ENCODE data around the gene SH2D7.

Gene SH2D7

DNA sequence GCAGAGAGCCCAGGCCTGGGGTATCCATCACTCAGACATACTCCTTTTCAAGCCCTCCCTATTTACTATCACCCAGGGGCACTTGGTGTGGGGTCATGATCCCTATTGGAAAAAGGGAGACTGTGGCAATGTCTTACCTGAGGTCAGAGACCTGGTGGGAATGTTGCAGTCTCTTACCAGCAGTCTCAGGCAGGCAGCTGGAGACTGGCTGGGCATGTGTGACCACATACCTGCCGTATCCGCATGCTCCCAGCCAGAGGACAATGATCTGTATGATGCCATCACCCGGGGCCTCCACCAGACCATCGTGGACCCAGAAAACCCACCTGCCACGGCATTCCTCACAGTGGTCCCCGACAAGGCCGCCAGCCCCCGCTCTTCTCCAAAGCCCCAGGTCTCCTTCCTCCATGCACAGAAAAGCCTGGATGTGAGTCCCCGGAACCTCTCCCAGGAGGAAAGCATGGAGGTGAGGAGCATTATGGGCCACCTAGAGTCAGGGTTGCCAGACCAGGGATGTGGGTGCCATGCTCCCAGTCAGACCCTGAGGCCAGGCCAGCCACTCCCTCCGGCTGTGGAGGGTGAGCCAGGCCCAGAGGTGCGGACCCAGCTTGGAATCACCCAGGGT, 5.9 kb downstream of the SH2D7 start:
- Histone ChIP-seq H3K36me3 (ENCODE audit: control insufficient read depth in 1 of 2, insufficient read depth in 2 of 2, low read length in 2 of 2) (no peaks in the 10 kb centered on the region), H3K27me3 (ENCODE audit: low read depth, low read length) (no peaks in the 10 kb centered on the region), H3K27ac (ENCODE audit: low read length) (no peak overlapping the region), H3K9me3 (ENCODE audit: control insufficient read depth in 1 of 2, low read length in 2 of 2) (no peaks in the 10 kb centered on the region), H3K4me3 (ENCODE audit: low read depth in 1 of 2, low read length in 2 of 2) (no peak overlapping the region), H3K4me1 (ENCODE audit: control insufficient read depth in 1 of 2, insufficient read depth in 2 of 2, low read length in 2 of 2) (peaks cover 9% of the 10 kb centered on the region in 2 donors)

DNA sequence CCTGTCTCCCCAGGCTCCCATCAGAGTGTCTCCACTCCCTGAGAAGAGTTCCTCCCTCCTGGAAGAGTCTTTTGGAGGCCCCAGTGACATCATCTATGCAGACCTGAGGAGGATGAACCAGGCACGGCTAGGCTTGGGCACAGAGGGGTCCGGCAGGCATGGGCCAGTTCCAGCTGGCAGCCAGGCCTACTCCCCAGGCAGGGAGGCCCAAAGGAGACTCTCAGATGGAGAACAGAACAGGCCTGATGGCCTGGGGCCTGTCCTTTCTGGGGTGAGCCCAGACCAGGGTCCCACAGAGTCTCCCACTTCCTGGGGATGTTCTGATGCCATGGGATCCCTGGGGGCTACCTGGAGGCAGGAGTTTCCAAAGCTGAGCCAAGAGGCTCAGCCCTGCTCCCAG, 8.5 kb downstream of the SH2D7 start:
- Histone ChIP-seq H3K27ac (ENCODE audit: low read length) (no peak overlapping the region), H3K27me3 (ENCODE audit: low read depth, low read length) (no peaks in the 10 kb centered on the region), H3K36me3 (ENCODE audit: control insufficient read depth in 1 of 2, insufficient read depth in 2 of 2, low read length in 2 of 2) (no peaks in the 10 kb centered on the region), H3K4me1 (ENCODE audit: control insufficient read depth in 1 of 2, insufficient read depth in 2 of 2, low read length in 2 of 2) (no peaks in the 10 kb centered on the region), H3K4me3 (ENCODE audit: low read depth in 1 of 2, low read length in 2 of 2) (no peak overlapping the region), H3K9me3 (ENCODE audit: control insufficient read depth in 1 of 2, low read length in 2 of 2) (no peaks in the 10 kb centered on the region)

DNA sequence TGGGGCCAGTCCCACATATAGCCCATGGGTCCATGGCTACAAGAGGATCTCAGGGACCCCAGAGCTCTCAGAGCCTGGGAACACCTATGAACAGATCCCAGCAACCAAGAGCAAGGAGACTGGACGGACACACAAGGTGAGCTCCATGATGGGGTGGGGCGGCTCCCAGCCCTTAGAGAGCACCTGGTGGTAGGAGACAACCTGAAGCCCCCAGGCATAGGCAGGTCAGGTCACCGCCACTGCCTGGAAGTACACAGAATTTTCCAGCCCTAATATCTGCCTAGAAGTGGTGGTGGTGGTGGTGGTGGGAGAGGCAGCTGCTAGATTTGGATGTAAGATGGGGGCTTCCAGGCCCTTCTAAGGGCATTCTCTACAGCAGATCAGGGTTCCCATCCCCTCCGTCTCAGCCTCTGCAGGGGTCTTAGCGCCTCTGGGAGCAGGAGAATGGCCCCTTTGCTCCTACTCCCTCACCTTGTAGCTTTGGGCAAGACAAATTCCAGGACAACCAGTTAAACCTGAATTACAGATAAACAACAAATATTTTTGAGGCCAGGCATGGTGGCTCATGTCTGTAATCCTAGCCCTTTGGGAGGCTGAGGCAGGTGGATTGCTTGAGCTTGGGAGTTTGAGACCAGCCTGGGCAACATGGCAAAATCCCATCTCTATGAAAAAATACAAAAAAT, 9.2 kb downstream of the SH2D7 start:
- no peaks in the 10 kb centered on the region for H3K27me3 ChIP-seq (ENCODE audit: low read depth, low read length)
- H3K36me3 ChIP-seq (ENCODE audit: control insufficient read depth in 1 of 2, insufficient read depth in 2 of 2, low read length in 2 of 2): no peaks in the 10 kb centered on the region
- H3K27ac ChIP-seq (ENCODE audit: low read length): no peak overlapping the region
- no peaks in the 10 kb centered on the region for H3K4me1 ChIP-seq (ENCODE audit: control insufficient read depth in 1 of 2, insufficient read depth in 2 of 2, low read length in 2 of 2)
- H3K4me3 ChIP-seq (ENCODE audit: low read depth in 1 of 2, low read length in 2 of 2): no peak overlapping the region
- H3K9me3 ChIP-seq (ENCODE audit: control insufficient read depth in 1 of 2, low read length in 2 of 2): no peaks in the 10 kb centered on the region

DNA sequence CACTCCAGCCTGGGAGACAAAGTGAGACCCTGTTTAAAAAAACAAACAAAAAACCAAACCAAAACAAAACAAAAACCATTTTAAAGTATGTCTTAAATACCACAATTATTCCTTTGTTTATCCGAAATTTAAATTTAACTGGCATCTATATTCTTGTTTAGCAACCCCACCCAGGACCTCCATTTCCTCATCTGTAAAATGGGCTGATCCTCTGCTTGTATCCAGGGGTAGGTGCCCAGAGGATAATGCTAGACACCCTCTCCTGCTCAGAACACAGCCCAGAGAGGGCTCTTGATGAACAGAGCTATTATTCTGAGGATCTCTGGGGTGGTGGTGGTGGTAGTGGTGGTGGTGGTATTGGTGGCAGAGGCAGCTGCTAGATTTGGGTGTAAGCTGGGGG, 9.8 kb downstream of the SH2D7 start:
- no peaks in the 10 kb centered on the region for H3K27me3 ChIP-seq (ENCODE audit: low read depth, low read length)
- H3K4me3 ChIP-seq (ENCODE audit: low read depth in 1 of 2, low read length in 2 of 2): no peak overlapping the region
- no peaks in the 10 kb centered on the region for H3K9me3 ChIP-seq (ENCODE audit: control insufficient read depth in 1 of 2, low read length in 2 of 2)
- no peaks in the 10 kb centered on the region for H3K36me3 ChIP-seq (ENCODE audit: control insufficient read depth in 1 of 2, insufficient read depth in 2 of 2, low read length in 2 of 2)
- H3K4me1 ChIP-seq (ENCODE audit: control insufficient read depth in 1 of 2, insufficient read depth in 2 of 2, low read length in 2 of 2): no peaks in the 10 kb centered on the region
- H3K27ac ChIP-seq (ENCODE audit: low read length): no peak overlapping the region

DNA sequence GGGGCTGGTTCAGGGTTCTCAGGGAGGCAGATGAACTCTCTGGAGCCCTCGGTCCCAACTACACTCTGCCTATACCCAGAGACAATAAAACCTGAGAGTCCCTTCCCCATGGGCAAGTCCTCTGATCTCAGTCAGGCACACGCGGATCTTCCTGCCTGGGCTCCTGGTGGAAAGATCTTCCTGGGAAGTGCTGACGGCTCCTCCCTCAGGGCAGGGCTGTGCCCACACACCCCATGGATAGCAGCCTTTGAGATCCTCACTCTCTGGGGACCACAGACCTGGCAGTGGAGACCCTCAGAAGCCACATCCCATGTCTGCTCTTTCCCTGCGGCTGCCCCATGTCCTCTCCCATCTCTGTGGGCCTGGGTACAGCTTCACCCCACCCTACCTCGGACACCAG, 10.4 kb downstream of the SH2D7 start:
- H3K36me3 ChIP-seq (ENCODE audit: control insufficient read depth in 1 of 2, insufficient read depth in 2 of 2, low read length in 2 of 2): no peaks in the 10 kb centered on the region
- no peaks in the 10 kb centered on the region for H3K9me3 ChIP-seq (ENCODE audit: control insufficient read depth in 1 of 2, low read length in 2 of 2)
- no peaks in the 10 kb centered on the region for H3K27me3 ChIP-seq (ENCODE audit: low read depth, low read length)
- H3K4me1 ChIP-seq (ENCODE audit: control insufficient read depth in 1 of 2, insufficient read depth in 2 of 2, low read length in 2 of 2): no peaks in the 10 kb centered on the region
- no peak overlapping the region for H3K27ac ChIP-seq (ENCODE audit: low read length)
- H3K4me3 ChIP-seq (ENCODE audit: low read depth in 1 of 2, low read length in 2 of 2): no peak overlapping the region

DNA sequence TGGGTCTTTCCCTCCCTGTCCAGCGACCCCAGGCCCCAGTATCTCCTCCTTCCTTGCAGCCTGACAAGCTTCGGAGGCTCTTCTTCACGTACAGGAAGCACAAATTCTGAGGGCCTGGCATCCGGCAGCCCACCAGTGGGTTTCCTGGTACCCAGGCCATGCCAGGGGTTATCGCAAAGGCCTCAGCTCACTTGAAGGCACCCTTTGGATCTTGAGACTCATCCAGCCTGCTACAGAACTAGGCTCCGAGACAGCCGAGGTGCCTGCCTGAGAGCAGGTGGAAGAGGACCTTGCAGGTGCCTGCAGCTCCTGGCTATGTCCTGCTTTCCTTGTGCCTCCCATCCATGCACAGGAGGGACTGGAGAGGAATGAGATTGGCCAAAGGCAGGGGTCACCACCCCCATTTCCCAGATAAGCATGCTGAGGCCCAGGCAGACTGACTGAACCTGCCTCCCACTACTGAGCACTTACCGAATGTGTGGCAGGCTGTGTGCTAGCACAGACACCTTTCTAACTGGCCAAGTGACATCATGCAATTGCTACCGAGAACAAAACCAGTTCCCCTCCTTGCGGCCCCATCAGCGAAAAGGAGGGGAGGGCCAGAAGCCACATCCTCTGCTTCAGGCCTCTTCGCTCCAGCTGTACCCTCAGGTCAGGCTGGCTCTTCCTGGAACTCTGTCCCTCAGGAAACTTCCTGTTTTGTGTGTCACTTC, 11.2 kb downstream of the SH2D7 start:
- Histone ChIP-seq H3K4me3 (ENCODE audit: low read depth in 1 of 2, low read length in 2 of 2) (no peak overlapping the region), H3K9me3 (ENCODE audit: control insufficient read depth in 1 of 2, low read length in 2 of 2) (no peaks in the 10 kb centered on the region), H3K27ac (ENCODE audit: low read length) (no peak overlapping the region), H3K4me1 (ENCODE audit: control insufficient read depth in 1 of 2, insufficient read depth in 2 of 2, low read length in 2 of 2) (no peaks in the 10 kb centered on the region), H3K36me3 (ENCODE audit: control insufficient read depth in 1 of 2, insufficient read depth in 2 of 2, low read length in 2 of 2) (no peaks in the 10 kb centered on the region), H3K27me3 (ENCODE audit: low read depth, low read length) (no peaks in the 10 kb centered on the region)

DNA sequence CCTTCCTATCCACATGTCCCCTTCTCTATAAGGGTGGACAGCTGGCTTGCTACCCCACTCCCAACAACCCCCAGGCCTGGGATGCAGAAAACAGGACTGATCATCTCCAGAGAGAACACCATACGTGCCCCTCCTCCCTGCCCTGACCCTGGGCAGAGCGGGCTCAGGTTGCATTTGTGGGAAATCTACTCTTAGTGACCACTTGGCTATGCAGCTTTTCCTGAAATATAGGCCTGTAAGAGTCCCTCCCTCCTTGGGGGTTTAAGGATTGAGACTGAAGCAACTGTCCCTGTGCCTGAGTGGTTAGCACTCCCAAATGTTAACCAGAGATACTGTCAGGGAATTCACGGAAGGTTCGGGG, 11.7 kb downstream of the SH2D7 start:
- Histone ChIP-seq H3K27me3 (ENCODE audit: low read depth, low read length) (no peaks in the 10 kb centered on the region), H3K4me1 (ENCODE audit: control insufficient read depth in 1 of 2, insufficient read depth in 2 of 2, low read length in 2 of 2) (no peaks in the 10 kb centered on the region), H3K36me3 (ENCODE audit: control insufficient read depth in 1 of 2, insufficient read depth in 2 of 2, low read length in 2 of 2) (no peaks in the 10 kb centered on the region), H3K9me3 (ENCODE audit: control insufficient read depth in 1 of 2, low read length in 2 of 2) (no peaks in the 10 kb centered on the region), H3K27ac (ENCODE audit: low read length) (no peak overlapping the region), H3K4me3 (ENCODE audit: low read depth in 1 of 2, low read length in 2 of 2) (no peak overlapping the region)

DNA sequence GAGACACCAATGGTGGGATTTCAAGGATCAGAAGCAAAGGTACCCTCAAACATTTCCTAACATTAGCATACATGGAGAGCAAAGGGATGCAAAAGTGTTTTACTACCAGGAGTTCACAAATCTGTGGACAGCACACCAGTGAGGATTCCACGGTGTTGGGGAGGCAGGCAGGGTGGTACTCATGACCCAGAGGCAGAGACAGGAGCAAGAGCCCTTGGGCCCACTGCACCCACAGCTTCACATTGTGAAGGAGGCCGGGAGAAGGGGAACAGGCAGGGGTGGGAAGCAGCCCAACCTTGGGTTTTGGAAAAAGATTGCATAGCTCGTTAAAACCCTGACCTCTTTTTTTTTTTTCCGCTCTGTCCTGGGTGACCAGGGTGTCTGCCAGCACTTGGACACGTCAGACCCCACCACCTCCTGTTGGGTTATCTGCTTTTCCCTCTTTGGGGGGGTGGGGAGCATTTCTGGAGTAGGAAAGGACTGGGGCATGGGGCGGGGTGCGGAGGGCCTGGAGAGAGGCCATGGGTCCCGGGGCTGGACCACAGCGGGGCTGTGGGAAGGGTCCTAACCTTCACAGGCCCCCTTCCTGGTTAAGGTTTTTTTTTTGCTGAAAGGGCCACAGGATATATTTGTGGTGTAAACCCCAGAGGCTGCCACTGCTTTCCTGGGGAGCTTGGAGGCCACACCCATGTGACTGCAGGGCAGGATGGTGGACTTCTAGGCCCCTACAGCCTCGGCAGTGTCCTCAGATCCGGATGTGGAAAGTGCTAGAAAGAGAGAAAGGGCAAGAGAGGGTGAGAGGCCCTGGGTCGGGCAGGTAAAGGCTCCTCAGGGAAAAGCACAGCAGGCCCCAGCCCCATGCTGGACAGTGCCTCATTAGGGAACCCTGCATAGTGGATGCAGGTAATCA, 12.5 kb downstream of the SH2D7 start:
- Histone ChIP-seq H3K27ac (ENCODE audit: low read length) (no peak overlapping the region), H3K36me3 (ENCODE audit: control insufficient read depth in 1 of 2, insufficient read depth in 2 of 2, low read length in 2 of 2) (no peaks in the 10 kb centered on the region), H3K27me3 (ENCODE audit: low read depth, low read length) (no peaks in the 10 kb centered on the region), H3K4me3 (ENCODE audit: low read depth in 1 of 2, low read length in 2 of 2) (no peak overlapping the region), H3K4me1 (ENCODE audit: control insufficient read depth in 1 of 2, insufficient read depth in 2 of 2, low read length in 2 of 2) (no peaks in the 10 kb centered on the region), H3K9me3 (ENCODE audit: control insufficient read depth in 1 of 2, low read length in 2 of 2) (no peaks in the 10 kb centered on the region)

DNA sequence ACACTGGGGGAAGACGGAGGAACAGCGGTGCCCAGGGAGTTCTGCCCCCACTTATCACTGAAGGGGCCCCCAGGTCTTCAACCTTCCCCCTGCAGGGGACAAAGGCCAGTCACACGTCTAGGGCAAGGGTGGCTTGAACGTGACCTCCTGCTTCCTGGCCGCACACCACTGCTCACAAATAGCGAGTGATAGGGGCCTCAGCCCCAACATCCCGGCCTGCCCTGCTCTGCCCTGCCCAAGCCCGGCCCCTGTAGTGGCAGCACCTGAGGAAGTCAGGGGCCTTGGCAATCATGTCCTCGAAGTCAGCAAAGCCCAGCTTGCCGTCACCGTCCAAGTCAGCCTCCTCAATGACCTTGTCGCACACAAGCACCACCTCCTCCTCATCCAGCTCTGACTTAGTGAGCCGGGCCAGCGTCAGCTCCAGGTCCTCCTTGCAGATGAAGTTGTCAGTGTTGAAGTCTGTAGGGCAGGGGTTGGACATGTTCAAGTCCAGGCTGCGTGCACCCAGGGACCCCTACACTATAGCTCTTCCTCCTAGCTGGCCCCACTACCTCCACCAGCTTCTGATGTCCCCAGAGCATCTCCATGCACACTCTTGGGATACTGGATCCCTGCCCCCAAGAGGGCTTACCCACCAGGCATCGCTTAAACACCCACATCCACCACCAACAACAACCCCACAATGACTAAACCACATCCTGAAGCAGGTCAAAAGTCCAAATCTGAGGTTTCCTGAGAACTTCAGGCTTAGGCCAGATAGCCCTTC, 13.3 kb downstream of the SH2D7 start:
- Histone ChIP-seq H3K4me3 (ENCODE audit: low read depth in 1 of 2, low read length in 2 of 2) (no peak overlapping the region), H3K4me1 (ENCODE audit: control insufficient read depth in 1 of 2, insufficient read depth in 2 of 2, low read length in 2 of 2) (no peaks in the 10 kb centered on the region), H3K27me3 (ENCODE audit: low read depth, low read length) (no peaks in the 10 kb centered on the region), H3K9me3 (ENCODE audit: control insufficient read depth in 1 of 2, low read length in 2 of 2) (no peaks in the 10 kb centered on the region), H3K36me3 (ENCODE audit: control insufficient read depth in 1 of 2, insufficient read depth in 2 of 2, low read length in 2 of 2) (no peaks in the 10 kb centered on the region), H3K27ac (ENCODE audit: low read length) (no peak overlapping the region)

DNA sequence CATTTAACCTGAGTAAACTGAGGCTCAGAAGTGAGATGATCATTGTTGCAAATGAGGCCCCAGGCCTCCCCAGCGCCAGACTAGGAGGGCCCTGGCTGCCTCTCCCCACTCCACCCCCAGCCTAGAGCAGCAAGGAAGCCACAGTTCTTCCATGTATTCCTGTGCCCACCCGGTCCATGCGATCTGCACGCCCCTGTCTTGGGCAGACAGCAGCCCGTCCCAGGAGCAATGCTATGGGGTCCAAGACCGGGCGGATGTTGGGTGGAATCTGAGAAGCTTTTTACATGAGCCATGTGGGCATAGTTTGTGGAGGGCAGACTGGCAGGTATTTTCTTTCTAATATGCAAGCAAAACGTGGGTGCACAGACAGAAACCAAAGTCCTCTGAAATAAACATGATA, 15.1 kb downstream of the SH2D7 start:
- Histone ChIP-seq H3K36me3 (ENCODE audit: control insufficient read depth in 1 of 2, insufficient read depth in 2 of 2, low read length in 2 of 2) (no peaks in the 10 kb centered on the region), H3K27me3 (ENCODE audit: low read depth, low read length) (no peaks in the 10 kb centered on the region), H3K4me1 (ENCODE audit: control insufficient read depth in 1 of 2, insufficient read depth in 2 of 2, low read length in 2 of 2) (no peaks in the 10 kb centered on the region), H3K4me3 (ENCODE audit: low read depth in 1 of 2, low read length in 2 of 2) (no peak overlapping the region), H3K27ac (ENCODE audit: low read length) (no peak overlapping the region), H3K9me3 (ENCODE audit: control insufficient read depth in 1 of 2, low read length in 2 of 2) (no peaks in the 10 kb centered on the region)
